GM23248 (cell line): ENCODE results near the gene NXF1. TPM values are rescaled to one million over a fixed set of nuclear protein-coding genes. Genes with fewer than 3 reads are reported as not detected.
A peak's percentile ranks its signal among the peaks of the same experiment; 100 is the strongest.

Experiments
- DNase-seq: peaks from one replicate; pipeline ENCODE4 v3.0.0-alpha.2; 2015
- H2AFZ ChIP-seq: fragments of 200-600 bp; sonication (generic); 2 replicates; pipeline ENCODE4 v1.6.1; 2016; ENCODE audit warnings: antibody characterized with exemption
- H3F3A ChIP-seq: fragments of 200-600 bp; sonication (generic); 2 replicates; pipeline ENCODE4 v1.6.1; 2016; ENCODE audit warnings: mild to moderate bottlenecking, antibody characterized with exemption, mixed run types; ENCODE audit not compliant: insufficient read depth
- H3K27ac ChIP-seq: fragments of 200-600 bp; sonication (generic); 2 replicates; pipeline ENCODE4 v1.5.1; 2016; ENCODE audit warnings: mild to moderate bottlenecking
- H3K27me3 ChIP-seq: fragments of 200-600 bp; sonication (generic); replicated peaks from 2 replicates; pipeline ENCODE4 v1.6.1; 2016; ENCODE audit warnings: mild to moderate bottlenecking; ENCODE audit not compliant: insufficient read depth
- H3K36me3 ChIP-seq: fragments of 200-600 bp; sonication (generic); 2 replicates; pipeline ENCODE4 v1.6.1; 2016; ENCODE audit warnings: low read depth, mild to moderate bottlenecking
- H3K4me1 ChIP-seq: fragments of 200-600 bp; sonication (generic); 2 replicates; pipeline ENCODE4 v1.6.1; 2016; ENCODE audit warnings: mild to moderate bottlenecking; ENCODE audit not compliant: insufficient read depth
- H3K4me2 ChIP-seq: fragments of 200-600 bp; sonication (generic); one replicate; pipeline ENCODE4 v1.6.1; 2016; ENCODE audit warnings: mild to moderate bottlenecking; ENCODE audit not compliant: unreplicated experiment
- H3K4me3 ChIP-seq: fragments of 200-600 bp; sonication (generic); 2 replicates; pipeline ENCODE4 v1.5.1; 2016; ENCODE audit warnings: mild to moderate bottlenecking
- H3K79me2 ChIP-seq: fragments of 200-600 bp; sonication (generic); 2 replicates; pipeline ENCODE4 v1.6.1; 2016; ENCODE audit warnings: mild to moderate bottlenecking; ENCODE audit not compliant: insufficient read depth
- H3K9ac ChIP-seq: fragments of 200-600 bp; sonication (generic); 2 replicates; pipeline ENCODE4 v1.6.1; 2016; ENCODE audit warnings: mild to moderate bottlenecking
- H3K9me2 ChIP-seq: fragments of 200-600 bp; sonication (generic); 2 replicates; pipeline ENCODE4 v1.6.1; 2016; ENCODE audit warnings: mixed run types, mild to moderate bottlenecking, moderate library complexity; ENCODE audit not compliant: insufficient read depth
- H3K9me3 ChIP-seq: fragments of 200-600 bp; sonication (generic); one replicate; pipeline ENCODE4 v1.6.1; 2017; ENCODE audit warnings: low read depth
- H4K20me1 ChIP-seq: fragments of 200-600 bp; sonication (generic); 2 replicates; pipeline ENCODE4 v1.6.0; 2016; ENCODE audit not compliant: insufficient read depth
- EZH2 ChIP-seq: fragments of 200-600 bp; sonication (generic); IDR thresholded peaks from 2 replicates; pipeline ENCODE4 v1.6.1; 2018; ENCODE audit warnings: antibody characterized with exemption, mild to moderate bottlenecking; ENCODE audit not compliant: insufficient read depth, poor library complexity, severe bottlenecking
- EZH2phosphoT487 ChIP-seq: fragments of 200-600 bp; sonication (generic); IDR thresholded peaks from 2 replicates; pipeline ENCODE4 v1.6.1; 2018; ENCODE audit warnings: antibody characterized with exemption, moderate library complexity, mild to moderate bottlenecking, low read depth; ENCODE audit not compliant: insufficient read depth
- WGBS, 2 experiments: methylation state at CpG; one replicate each; pipeline ENCODE4 v1.1.6; 2015 to 2017; ENCODE audit warnings: low lambda C conversion rate in 2 of 2, low coverage in 1 of 2; ENCODE audit errors: missing lambda C conversion rate in 2 of 2; 5-methylcytosine and 5-hydroxymethylcytosine counted together
- in situ Hi-C: fragments of 300-500 bp; cut with MboI; formaldehyde crosslinking; loops from 2 replicates; pipeline ENCODE4 v1.15.0; 2020
- polyA plus RNA-seq: library from polyadenylated mRNA; unstranded; fragments of >200 nt; fragmentation: Nextera tagmentation; extraction: Ambion mirVana; gene quantifications from 2 replicates; pipeline ENCODE4 v1.2.1, GENCODE V29; 2016
- total RNA-seq: library from RNA; depleted of rRNA; stranded (reverse); fragments of >200 nt; shearing (Covaris generic); gene quantifications from 2 replicates; pipeline ENCODE4 v1.2.3, GENCODE V29; 2014

Gene NXF1
- total and polyA plus RNA-seq, 2 experiments from 2014 or later: 32.0 to 53.3 TPM

- peaks cover 19% of the 10 kb centered on the region for H3K36me3 ChIP-seq
- peak overlapping the region; percentile 74 for H3K27ac ChIP-seq
- peak; percentile 77 for DNase-seq
- TF ChIP-seq EZH2phosphoT487 (no peak), EZH2 (no peak)
- no peaks in the 10 kb centered on the region for H3K27me3 ChIP-seq
- H4K20me1 ChIP-seq: no peaks in the 10 kb centered on the region
- no peak overlapping the region for H3K4me3 ChIP-seq
- peak overlapping the region; percentile 30 for H3K9ac ChIP-seq
- peaks cover 35% of the 10 kb centered on the region for H3K79me2 ChIP-seq
- H3K4me2 ChIP-seq: peak overlapping the region; percentile 93
- peaks cover 45% of the 10 kb centered on the region for H3F3A ChIP-seq
- H2AFZ ChIP-seq: no peak overlapping the region
- H3K9me2 ChIP-seq: no peaks in the 10 kb centered on the region
- no peaks in the 10 kb centered on the region for H3K9me3 ChIP-seq
- in situ Hi-C loops: no loop called here
- peaks cover 20% of the 10 kb centered on the region for H3K4me1 ChIP-seq
- WGBS, 2 experiments: 34 to 52% methylated on average over 5 of the region's 5 CpGs
Measured at GRCh38 chr11:62806611-62807121, 1.4 kb upstream of the NXF1 start.

GRCh38 chr11:62805961-62806441 lies 761 bp upstream of the NXF1 start:
- H3K9me2 ChIP-seq: no peaks in the 10 kb centered on the region
- H3F3A ChIP-seq: peaks cover 41% of the 10 kb centered on the region
- H3K9ac ChIP-seq: peak overlapping the region; percentile 95
- peaks cover 42% of the 10 kb centered on the region for H3K79me2 ChIP-seq
- peak overlapping the region; percentile 77 for H2AFZ ChIP-seq
- no peaks in the 10 kb centered on the region for H4K20me1 ChIP-seq
- TF ChIP-seq EZH2phosphoT487 (no peak), EZH2 (no peak)
- H3K36me3 ChIP-seq: peaks cover 25% of the 10 kb centered on the region
- peaks cover 20% of the 10 kb centered on the region for H3K4me1 ChIP-seq
- no peaks in the 10 kb centered on the region for H3K9me3 ChIP-seq
- H3K4me3 ChIP-seq: peak overlapping the region; percentile 97
- in situ Hi-C loops: no loop called here
- no peaks in the 10 kb centered on the region for H3K27me3 ChIP-seq
- H3K27ac ChIP-seq: peak overlapping the region; percentile 74
- peak; percentile 45 for DNase-seq
- 23 to 27% methylated on average over 12 of the region's 12 CpGs for WGBS, 2 experiments
- peak overlapping the region; percentile 93 for H3K4me2 ChIP-seq

GRCh38 chr11:62804310-62805075 lies 747 bp downstream of the NXF1 start:
- no peaks in the 10 kb centered on the region for H4K20me1 ChIP-seq
- peaks cover 33% of the 10 kb centered on the region for H3F3A ChIP-seq
- H3K9ac ChIP-seq: peak overlapping the region; percentile 95
- peaks cover 36% of the 10 kb centered on the region for H3K36me3 ChIP-seq
- no peaks in the 10 kb centered on the region for H3K9me3 ChIP-seq
- 1 to 2% methylated on average over 14 of the region's 14 CpGs for WGBS, 2 experiments
- H3K4me3 ChIP-seq: peak overlapping the region; percentile 97
- H2AFZ ChIP-seq: peak overlapping the region; percentile 17; the same call in 1 of the 2 replicates
- H3K27ac ChIP-seq: peak overlapping the region; percentile 82
- H3K79me2 ChIP-seq: peaks cover 55% of the 10 kb centered on the region
- no peaks in the 10 kb centered on the region for H3K27me3 ChIP-seq
- H3K4me1 ChIP-seq: peaks cover 20% of the 10 kb centered on the region
- in situ Hi-C loops: no loop called here
- DNase-seq: peak; percentile 74
- peak overlapping the region; percentile 94 for H3K4me2 ChIP-seq
- no peaks in the 10 kb centered on the region for H3K9me2 ChIP-seq
- TF ChIP-seq EZH2phosphoT487 (no peak), EZH2 (no peak)

DNA sequence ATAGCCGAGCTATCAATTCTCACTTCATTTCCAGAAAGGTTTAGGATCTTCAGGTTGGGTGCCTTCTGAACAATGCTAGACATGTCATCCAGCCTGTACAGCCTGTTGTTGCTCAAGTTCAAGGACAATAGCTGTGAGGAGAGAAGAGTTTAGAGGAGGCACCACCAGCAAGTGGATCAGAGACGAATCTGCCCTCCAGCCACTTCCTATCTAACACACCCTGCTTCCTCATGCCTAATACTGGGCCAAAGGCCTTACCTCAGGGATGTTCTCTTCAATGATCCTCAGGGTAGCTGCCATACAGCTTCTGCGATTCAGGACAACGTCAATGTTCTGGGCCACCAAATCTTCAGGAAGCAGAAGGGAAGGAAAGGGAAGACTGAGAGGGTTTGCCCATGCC lies 4.2 kb downstream of the NXF1 start:
- H3K27me3 ChIP-seq: no peaks in the 10 kb centered on the region
- 86% methylated on average over 4 of the region's 4 CpGs for WGBS, 2 experiments
- peaks cover 60% of the 10 kb centered on the region for H3K36me3 ChIP-seq
- H2AFZ ChIP-seq: no peak overlapping the region
- no peak overlapping the region for H3K27ac ChIP-seq
- H3F3A ChIP-seq: peaks cover 26% of the 10 kb centered on the region
- no peaks in the 10 kb centered on the region for H3K9me3 ChIP-seq
- no peak overlapping the region for H3K4me2 ChIP-seq
- H3K4me3 ChIP-seq: no peak overlapping the region
- no peaks in the 10 kb centered on the region for H3K9me2 ChIP-seq
- no peak for TF ChIP-seq EZH2phosphoT487
- no peak for TF ChIP-seq EZH2
- peaks cover 66% of the 10 kb centered on the region for H3K79me2 ChIP-seq
- 0 out of 2 replicates have a peak overlapping the region, but pooled peaks have one; percentile 6 for H3K9ac ChIP-seq
- peaks cover 2% of the 10 kb centered on the region for H3K4me1 ChIP-seq
- in situ Hi-C loops: no loop called here
- DNase-seq: no peak
- H4K20me1 ChIP-seq: no peaks in the 10 kb centered on the region
